NCI-H1048 (cell line): ENCODE data around the gene CLCA1.

Experiments used
- DNase-seq: peaks from one replicate; lab custom pipeline; 2025; lab: John Stamatoyannopoulos, UW

CLCA1 gene

GRCh38 chr1:86504137-86504479 lies 35.4 kb downstream of the CLCA1 start:
- no peak for DNase-seq

GRCh38 chr1:86504895-86505563 lies 36.3 kb downstream of the CLCA1 start:
- DNase-seq, result no peak

DNA sequence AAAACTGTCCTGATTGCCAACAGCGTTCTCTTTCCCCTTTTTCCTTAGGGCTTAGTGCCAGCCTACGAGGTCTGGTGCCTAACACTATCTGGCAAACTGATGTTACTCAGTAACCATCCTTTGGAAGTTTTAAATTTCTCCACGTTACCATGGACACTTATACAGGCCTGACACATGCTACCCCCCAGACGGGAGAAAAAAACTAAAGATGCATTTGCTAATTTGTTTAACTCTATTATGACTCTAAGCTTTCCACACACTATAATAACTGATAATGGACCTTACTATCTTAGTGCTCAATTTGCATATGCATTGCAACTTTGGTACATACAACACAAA lies 36.8 kb downstream of the CLCA1 start:
- DNase-seq, result no peak

DNA sequence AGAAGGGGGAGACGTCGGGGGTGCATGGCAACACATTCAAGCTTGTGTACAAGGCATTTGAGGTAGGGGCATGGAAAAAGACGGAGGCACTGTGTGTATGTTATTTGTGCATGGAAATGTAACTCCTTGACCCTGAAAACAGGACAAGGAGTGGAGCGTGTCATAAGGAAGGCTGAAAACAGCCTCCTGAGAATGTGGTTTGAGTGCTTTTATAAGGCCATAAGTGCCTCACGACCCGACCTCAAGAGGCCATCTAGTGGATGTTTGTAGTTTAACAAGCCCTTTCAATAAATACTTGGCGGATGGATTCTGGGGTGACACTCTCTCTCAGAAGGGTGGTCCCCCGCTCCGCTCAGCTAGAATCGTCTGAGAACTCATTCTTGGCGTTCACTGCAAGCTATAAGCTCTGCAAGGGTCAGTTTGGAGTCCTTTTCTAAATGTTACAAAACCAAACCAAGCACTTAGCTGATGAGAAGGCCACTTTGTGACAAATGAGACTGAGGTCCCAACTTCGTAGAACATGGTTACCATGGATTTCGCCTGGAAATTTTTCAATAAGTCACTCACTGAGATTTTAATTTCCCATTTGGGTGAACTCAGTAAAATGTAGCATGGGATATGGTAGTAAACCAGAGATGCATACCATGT lies 39.3 kb downstream of the CLCA1 start:
- no peak for DNase-seq

DNA sequence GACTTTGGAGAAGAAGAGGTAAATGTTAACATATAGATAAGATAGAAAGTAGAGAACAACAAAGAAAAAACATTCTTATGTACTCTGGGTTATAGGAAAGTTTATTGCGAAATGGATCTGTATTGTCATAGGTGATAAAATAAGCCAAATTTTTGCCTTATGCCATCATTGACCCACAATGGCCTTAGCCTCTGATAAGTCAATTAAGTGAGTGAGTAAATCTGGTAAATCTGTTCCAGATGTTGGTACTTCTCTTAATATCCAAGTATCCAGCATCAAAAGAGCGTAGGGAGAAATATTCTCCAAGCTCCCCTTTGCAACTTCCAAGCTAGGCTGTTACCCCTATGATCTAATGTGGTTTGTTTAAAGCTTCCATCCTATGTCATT lies 39.8 kb downstream of the CLCA1 start:
- DNase-seq, result no peak

DNA sequence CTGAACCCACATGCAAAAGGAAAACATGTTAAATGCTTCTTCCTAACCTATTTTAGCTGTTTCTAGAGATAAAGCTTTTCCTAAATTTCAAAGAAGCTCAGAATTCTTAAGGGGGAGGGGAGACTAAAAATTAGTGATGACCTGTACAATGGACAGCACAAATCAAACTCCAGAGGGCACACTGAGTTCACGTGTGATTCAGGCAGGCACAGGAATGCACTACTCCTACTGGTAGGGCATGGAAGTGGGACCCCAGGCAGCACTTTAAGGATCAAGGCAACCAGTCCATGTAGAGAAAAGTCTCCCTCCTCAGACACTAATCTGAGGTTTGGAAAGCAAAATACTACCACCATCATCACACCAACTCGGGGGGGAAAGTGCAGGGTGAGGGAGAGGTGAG lies 46.9 kb downstream of the CLCA1 start:
- no peak for DNase-seq

DNA sequence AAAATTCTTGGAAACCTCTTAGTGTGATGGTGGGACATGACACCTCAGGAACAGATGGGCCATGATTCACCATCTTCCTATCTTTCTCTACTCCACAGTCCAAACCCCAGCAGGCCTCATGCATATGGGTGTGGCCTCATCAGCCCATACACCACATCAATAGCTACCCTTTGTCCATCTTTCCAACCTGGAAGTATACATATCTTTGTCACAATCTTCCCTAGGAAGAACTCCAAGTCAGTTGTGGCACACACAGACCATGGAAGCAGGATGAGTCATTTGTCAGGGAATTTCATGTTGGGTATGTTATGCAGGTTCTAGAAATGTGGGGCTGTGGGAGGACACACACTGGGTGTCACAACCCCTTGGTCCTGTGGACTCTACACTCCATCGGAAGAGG lies 47.6 kb downstream of the CLCA1 start:
- no peak for DNase-seq

GRCh38 chr1:86517336-86517735 lies 48.6 kb downstream of the CLCA1 start:
- DNase-seq, result no peak

- no peak for DNase-seq
Observed at GRCh38 chr1:86520789-86521521, 52.2 kb downstream of the CLCA1 start.

DNA sequence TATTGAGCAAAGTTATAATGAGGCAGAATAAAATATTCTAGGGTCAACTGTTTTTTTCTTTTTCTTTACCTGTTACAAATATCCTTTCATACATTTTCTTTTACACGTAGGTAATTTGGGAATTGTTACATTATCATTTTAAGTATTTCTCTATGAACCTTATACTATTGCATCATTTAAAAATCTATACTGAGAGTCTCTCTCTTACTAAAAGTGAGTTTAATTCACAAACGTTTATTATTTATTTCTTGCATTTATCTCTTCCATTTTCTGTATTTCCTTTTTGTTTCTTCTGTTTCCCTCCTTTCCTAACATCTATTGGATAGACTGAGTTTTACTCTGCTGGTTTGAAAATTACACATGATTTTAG lies 52.8 kb downstream of the CLCA1 start:
- no peak for DNase-seq

- no peak for DNase-seq
Observed at GRCh38 chr1:86522240-86522639, 53.5 kb downstream of the CLCA1 start.

DNA sequence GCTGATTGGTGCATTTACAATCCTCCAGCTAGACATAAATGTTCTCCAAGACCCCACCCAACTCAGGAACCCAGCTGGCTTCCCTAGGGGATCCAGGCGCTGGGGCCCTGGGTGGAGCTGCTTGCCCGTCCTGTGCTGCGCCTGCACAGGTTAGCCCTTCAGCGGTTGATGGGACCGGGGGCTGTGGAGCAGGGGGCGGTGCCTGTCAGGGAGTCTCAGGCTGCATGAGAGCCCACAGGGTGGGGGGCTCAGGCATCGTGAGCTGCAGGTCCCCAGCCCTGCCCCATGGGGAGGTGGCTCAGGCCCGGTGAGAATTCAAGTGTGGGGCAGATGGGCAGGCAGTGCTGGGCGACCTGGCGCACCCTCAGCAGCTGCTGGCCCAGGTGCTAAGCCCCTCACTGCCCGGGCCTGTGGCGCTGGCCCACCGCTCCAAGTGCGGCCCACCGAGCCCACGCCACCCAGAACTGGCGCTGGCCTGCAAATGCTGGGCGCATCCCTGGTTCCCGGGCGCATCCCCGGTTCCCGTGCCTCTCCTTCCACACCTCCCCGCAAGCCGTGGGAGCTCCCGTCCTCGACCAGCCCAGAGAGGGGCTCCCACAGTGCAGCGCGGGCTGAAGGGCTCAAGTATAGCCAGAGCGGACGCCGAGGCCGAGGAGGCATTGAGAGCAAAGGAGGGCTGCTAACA lies 55.1 kb downstream of the CLCA1 start:
- no peak for DNase-seq

GRCh38 chr1:86527306-86527705 lies 58.6 kb downstream of the CLCA1 start:
- no peak for DNase-seq

DNA sequence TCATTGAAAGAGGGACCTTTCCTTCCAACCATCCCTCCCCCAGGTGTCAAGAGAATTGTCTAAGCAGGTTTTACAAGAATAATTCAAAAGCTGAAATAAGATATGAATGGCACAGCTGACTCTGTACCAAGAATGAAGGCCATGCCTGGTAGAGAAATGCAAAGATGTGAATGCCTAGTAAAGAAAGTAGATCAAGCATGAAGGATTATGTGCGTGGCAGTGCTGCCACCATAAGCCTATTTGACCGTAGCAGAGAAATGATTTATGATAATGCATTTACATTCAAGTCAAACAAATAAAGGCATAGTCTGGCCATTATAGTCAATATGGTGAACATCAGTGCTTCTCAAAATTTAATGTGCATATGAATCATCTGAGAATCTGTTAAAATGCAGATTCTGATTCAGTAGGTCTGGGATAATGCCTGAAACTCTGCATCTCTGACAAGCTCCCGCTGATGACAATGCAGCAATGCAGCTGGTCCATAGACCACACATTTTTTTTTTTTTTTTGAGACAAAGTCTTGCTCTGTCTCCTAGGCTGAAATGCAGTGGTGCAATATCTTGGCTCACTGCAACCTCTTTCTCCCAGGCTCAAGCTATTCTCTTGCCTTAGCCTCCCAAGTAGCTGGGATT lies 61.6 kb downstream of the CLCA1 start:
- no peak for DNase-seq

DNA sequence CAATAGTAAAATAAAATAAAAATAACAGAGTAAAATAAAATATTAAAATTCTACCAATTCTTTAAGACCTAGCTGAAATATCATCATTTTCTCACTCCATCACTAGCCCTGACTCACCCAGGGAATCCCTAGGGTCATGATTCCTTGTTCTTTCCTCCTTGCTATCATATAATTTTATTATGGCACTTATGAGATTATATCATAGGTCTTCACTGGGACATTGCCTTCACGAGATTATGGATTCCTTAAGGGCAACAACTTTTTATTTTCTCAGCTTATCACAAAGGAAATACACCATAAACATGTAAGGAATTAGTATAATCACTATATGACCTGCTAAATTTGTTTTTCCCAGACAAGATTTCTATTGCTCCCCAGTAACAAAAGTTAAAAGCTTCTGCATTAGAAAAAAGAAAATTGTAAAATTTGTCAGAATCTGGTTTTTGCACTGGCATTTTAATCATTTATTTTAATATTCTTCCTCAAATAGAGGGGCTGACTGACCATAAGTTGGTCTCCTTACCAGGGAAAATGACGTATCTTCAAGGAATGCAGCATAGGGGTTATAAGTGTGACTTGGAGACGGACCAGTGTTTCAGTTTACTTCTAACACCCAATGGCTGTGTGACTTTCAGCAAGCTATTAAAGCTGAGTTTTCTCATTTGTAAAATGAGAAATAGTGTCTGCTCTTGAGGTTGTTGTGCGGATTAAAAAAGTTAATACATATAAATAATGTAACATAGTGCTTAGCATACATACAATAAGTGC lies 69.4 kb downstream of the CLCA1 start:
- DNase-seq, result no peak

GRCh38 chr1:86538775-86539174 lies 70.0 kb downstream of the CLCA1 start:
- no peak for DNase-seq

DNA sequence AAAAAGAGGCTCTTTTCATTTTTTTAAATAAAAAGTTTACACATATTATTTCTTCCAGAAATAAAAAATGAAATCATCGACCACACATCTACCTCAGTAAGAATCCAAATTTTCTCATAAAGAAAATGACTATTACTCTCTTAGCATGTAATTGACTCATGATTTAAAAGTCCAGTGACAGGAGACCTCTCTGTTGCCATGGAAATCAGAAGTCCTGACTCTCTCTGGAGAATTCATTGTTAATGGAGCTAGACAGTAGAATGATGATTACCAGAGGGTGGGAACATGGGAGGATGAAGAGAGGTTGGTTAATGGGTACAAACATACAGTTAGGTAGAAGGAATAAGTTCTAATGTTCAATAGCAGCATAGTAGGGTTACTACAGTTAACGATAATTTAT lies 73.1 kb downstream of the CLCA1 start:
- DNase-seq, result no peak

GRCh38 chr1:86542631-86543030 lies 73.9 kb downstream of the CLCA1 start:
- no peak for DNase-seq

DNA sequence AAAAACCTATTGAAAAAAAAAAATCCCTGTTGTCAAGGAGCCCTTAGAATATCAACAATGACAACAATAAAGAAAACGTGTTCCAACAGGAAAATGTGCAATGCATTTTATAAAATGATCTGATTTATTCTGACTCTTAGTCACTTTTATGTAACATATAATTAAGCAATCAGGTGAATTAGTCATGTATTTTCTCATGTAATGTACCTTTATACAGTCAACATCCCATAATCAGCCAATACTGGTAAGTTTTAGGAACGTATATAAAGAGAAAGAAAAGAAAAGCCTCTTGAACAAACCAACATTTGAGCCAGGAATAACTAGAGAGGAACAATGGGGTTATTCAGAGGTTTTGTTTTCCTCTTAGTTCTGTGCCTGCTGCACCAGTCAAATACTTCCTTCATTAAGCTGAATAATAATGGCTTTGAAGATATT lies 78.1 kb downstream of the CLCA1 start, which contains the start of gene CLCA4:
TSS of gene CLCA4 (plus strand) at position 292 of the 435 bp plus-strand sequence. CDS start at position 334, 42 bp downstream.
- no peak for DNase-seq

- DNase-seq, result no peak
Observed at GRCh38 chr1:86548839-86549238, 80.1 kb downstream of the CLCA1 start.
